Fibroblast of skin of left biceps (primary cell): ENCODE data around the gene DLEC1.
A peak's percentile ranks its signal among the peaks of the same experiment; 100 is the strongest.
"Not testable (repeated sequence)": the region's sequence is repeated elsewhere in the genome, so short reads cannot be mapped to it uniquely, and the experiment has no call there.

ENCODE experiments used
- DNase-seq, 2 experiments: peaks; one replicate each; pipeline ENCODE4 v3.0.0-alpha.2; 2013; ENCODE audit warnings: low read depth in 2 of 2

The DLEC1 gene

GRCh38 chr3:38083871-38084333, 44.9 kb downstream of the DLEC1 start:
- no peak for DNase-seq

DNA sequence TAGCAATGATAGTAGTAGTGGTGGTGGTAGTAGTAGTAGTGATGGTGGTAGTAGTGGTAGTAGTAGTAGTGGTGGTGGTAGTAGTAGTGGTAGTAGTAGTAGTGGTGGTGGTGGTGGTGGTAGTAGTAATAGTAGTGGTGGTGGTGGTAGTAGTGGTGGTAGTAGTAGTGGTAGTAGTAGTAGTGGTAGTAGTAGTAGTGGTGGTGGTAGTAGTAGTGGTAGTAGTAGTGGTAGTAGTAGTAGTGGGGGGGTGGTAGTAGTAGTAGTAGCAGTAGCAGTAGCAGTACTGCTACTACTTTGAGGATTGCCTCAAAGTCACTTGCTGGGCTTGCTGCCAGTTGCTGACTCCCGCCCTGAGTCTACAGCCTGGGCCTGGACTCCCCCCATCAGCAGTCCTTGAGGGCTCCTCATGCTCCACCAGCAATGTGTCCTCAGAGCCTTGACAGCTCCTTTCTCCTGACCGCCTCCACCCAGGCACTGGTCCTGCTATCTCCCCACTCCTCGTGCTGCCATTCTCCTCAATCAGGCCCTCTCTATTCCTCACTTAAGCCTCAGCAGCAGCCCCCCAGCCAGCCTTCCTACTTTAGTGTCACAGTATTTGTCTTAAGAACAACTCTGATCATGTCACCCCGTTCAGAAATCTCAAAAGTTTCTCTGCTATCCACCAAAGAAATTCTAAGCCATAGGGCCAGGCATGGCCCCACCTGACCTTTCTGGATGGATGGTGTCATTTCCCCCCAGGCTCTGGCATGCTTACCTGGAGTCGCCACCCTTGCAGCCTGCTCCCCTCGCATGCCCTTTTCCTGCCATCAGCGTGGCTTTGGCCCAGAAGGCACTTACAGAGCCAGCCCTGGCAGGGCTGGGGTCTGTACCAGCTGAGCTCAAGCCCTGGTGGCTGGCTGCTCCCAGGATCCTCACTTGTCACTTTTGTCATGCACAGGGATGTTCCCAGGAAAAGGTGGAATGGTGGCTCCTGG, 45.6 kb downstream of the DLEC1 start:
- DNase-seq: peak; percentile 5

GRCh38 chr3:38085311-38085942, 46.4 kb downstream of the DLEC1 start:
- DNase-seq: no peak

DNA sequence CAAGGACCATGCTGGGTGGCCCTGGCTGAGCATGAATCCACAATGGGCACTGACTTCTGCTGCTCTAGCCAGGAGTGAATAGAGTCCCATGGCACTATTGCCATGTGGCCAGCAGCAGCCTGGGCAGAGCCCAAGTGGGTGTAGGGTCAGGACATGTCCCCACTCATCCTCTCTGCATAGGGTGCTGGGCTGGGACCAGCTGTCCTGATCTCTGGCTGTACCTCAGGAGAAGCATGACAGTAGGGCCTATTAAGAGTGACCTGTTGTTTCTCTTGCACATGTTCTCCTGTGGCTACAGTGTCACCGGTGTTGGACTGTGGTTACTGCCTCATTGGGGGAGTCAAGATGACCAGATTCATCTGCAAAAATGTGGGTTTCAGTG, 46.9 kb downstream of the DLEC1 start:
- no peak for DNase-seq

DNA sequence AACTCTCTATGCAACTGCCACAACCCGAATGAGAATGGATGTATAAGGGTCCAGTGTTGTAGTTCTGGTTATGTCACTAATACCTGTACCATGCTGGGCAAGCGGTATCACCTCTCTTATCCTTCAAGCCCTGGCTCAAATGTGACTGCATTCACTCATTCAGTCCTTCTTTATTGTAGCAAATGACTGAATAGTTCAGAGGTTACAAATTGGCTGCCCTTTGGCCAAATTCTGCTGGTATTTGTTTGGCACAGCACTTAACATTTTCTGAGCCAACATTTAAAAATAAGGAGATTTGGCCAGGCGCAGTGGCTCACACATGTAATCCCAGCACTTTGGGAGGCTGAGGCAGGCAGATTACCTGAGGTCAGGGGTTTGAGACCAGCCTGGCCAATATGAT, 47.5 kb downstream of the DLEC1 start:
- no peak for DNase-seq

DNA sequence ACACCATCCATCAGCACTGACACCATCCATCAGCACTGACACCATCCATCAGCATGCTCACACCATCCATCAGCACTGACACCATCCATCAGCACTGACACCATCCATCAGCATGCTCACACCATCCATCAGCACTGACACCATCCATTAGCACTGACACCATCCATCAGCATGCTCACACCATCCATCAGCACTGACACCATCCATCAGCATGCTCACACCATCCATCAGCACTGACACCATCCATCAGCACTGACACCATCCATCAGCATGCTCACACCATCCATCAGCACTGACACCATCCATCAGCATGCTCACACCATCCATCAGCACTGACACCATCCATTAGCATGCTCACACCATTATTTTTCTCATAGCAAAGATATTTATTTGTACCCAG, 48.3 kb downstream of the DLEC1 start:
- not testable (repeated sequence) for DNase-seq

- no peak for DNase-seq
These were observed 49.4 kb downstream of the DLEC1 start for GRCh38 chr3:38088126-38089078.

GRCh38 chr3:38089163-38089562, 50.2 kb downstream of the DLEC1 start:
- no peak for DNase-seq

DNA sequence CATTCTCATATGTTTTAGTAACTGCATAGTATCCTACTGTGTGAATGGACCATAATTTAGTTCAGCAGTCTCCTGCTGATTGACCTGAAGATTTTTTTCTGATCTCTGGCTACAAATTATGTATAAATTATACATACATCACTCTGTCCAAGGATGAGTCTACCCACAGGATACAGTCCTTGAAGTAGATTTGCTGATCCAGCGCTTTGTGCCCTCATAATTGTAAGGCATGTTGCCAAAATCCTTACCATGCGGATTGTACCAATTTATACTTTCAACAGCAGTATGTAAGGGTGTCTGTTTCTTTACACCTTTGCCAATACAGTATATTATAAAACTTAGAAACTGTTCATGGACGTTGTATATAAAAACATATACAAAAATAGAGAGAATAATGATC, 51.4 kb downstream of the DLEC1 start:
- no peak for DNase-seq

DNA sequence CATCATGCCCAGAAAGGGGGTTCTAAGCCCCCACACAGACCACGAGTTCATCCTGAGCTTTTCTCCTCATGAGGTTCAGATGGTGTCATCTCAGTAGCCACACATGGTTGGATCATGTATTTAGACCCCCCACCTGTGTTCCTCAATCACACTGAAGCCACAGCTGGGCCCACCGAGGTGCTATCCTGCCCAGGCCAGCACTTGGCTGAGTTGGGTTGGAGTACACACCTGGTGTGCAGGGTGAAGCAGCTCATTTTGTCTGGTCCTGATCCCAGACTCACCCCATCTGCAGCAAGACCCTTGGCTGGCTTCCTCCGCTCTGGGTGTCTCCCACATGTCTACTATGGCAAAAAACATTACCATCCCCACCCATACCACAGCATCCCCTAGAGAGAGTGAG, 56.0 kb downstream of the DLEC1 start:
- no peak for DNase-seq

DNA sequence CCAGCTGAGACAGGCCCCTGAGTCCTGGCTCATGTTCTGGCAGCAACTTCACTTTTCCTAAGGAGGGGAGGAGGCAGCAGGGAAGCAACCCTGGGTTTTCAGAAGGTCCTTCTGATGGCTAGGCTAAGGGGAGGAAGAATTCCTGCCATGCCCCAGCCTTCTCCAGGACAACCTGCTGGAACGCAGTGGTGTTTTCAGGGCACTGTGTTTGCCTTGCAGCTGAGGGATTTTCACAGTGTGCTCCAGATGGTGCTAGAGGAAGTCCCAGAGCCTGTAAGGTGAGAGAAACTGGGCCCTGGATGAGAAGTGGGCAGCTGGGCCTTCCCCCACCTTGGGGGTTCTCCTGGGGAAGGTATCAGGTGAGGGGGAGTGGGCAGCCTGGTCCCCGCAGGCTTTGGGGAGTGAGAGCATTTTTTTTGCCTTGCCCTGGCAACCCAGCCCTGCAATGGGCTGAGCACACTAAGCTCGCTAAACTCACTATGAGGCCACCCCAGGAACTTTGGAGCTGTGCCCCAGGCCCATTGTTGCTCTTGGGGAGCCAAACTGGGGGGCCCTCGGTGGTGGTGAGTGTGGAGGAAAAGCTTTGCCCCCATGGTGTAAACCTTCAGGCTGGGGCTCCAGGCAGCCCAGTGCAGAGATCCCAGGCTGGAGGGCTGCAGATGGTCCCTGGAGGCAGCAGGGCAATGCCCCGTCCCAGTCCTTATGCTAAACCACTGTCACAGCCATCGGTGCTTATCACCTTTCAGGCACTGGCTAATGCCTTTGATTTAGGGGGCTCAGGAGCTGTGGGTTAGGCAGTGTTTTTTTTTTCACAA, 56.9 kb downstream of the DLEC1 start:
- DNase-seq: no peak

DNA sequence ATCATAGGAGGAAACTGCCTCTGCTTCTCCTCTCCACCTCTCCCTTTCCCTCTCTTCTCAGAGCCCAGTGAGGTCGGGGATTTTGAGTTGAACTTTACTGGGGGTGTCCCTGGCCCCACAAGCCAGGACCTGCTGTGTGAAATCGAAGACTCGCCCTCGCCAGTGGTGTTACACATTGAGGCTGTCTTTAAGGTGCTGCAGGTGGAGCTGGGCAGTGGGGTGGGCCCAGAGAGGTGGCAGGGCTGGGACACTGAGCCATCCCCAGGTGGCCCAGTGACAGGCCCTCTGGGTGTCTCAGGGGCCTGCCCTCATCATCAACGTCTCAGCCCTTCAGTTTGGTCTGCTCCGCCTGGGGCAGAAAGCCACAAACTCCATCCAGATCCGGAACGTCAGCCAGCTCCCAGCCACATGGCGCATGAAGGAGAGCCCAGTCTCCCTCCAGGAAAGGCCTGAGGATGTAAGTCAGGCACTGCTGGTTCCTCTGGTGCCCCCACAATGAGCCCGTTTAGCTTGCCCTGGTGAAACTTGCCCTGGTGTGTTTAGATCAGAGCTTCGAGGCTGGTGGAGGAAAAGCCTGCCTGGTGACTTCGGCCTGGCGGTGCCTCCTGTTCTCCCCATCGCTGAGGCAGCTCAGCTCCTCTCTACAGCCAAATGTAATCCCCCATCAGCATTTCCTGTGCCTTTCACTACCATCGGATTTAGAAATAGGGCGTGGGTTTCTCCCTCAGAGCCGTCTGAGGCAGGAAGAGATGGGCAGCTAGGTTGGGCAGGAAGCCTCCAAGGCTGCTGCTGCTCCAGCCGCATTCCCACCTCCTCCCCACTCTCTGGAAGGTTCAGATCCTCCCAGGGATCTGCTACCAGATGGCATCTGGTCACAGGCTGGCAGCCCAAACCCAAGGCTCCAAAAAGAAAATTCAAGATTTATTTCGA, 58.7 kb downstream of the DLEC1 start:
- no peak for DNase-seq

DNA sequence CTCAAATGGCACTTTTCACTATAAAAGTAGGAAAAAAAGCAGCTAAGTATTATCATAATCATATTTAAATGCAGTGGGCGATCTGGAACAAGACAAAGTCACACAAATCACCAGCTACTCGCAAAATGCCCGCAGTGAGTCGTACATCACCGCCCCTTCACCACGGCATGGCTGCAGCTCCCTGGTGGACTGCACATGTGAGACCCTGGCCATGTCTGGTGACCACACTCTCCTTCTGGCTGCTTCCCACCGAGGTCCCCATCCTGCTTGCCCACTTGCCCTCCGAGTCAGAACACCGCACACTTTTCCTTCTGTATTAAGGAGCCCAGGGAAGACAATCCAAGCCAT, 59.3 kb downstream of the DLEC1 start:
- no peak for DNase-seq

DNA sequence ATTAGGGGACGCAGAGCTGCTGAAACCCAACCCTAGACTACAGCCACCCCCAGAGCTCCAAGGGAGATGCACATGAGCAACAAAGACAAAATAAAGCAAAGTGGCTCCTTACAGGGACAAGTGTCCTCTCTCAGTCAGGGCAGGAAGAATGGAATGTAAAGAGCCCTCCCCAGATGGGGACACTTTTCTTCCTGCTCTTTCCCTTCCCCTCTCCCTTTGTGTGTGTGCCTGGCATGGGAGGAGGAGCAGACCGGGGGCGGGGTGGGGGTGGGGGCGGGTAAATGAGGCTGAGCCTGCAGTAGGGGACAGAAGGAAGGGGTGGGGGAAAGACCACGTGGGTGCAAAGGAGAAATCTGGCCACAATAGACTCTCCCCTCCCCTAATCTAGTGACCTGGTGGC, 60.5 kb downstream of the DLEC1 start:
- no peak for DNase-seq

DNA sequence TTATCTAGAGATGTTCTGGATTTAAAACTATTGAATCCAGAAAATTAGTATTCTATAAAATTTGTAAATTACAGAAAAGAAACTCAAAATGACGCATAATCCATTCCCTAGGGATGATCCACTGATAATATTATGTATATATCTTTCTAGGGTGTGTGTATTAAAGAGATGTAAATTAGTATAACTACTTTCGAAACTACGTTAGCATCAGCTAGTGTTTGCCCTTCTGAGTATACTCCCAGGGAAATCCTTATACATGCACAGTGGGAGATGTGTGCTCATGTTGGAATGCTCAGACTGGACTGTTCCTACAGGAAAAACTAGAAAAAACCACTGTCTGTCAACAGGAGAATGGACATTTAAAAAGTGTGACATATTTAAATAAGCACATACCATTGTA, 61.5 kb downstream of the DLEC1 start:
- no peak for DNase-seq

DNA sequence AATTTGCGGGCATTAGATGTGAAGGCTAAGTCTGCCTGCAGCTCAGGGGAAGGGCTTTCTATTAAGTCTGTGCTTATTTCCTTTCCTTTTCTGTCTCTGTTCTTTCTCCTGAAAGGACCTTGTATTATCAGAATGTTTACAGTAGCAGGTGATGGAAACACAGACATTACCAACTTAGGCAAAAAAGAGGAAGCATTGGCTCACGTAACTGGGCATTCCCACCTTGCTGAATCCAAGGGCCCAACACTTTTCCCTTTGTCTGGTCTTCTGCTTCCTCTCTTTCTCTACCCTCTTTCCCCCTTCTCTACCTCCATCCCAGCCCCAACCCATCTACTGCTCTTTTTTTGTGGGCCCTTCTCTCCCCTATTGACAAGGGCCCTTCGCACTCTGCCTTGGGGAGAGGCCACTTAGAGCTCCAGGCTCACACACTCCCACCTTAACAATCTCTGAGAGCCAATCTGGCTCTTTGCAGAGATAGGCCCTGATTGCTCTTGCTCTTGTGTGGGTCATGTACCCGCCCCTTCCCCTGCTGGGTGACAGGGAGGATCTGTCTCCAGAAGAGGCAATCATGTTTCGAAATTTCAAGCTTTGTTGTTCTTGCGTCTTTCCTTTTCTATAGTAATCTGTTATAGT, 62.9 kb downstream of the DLEC1 start:
- no peak for DNase-seq

- no peak for DNase-seq
These were observed 63.4 kb downstream of the DLEC1 start for GRCh38 chr3:38102444-38102814.

- no peak for DNase-seq
These were observed 66.5 kb downstream of the DLEC1 start for GRCh38 chr3:38105525-38105924.

DNA sequence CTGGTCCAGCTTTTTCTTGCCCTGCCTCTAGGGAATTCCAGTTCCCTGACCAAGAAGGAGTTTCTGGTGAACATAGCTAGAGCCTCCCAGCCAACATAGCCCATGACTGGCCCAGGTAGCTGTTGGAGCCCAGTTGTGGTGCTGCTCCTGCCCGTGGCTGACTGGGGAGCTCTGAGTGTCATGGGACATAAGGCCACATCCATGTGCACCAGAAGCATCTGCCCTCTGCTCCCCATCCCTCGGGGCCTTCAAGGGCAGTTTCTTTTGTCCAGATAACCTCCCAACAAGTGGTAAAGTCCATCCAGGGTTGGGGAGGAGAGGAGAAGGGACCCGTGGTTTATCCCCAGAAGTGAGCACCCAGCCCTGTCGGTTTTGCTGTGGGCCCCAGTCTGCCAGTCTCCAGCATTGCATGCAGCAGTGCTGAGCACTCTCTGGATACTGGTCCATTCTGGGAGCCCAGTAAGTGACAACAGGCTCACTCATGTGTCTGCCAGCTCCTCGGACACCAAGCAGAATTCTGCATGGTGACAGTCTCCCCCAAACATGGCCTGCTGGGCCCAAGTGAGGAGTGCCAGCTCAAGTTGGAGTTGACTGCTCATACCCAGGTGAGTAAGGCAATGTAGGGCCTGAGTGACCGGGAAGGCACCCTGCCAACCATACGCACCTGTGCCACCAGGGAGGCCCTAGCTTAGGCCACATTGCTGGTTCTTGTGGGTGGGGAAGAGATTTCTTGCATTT, 69.1 kb downstream of the DLEC1 start:
- no peak for DNase-seq
